Trophoblast cell (in vitro differentiated cells and primary cell): Measurements from ENCODE around the gene MCF2L2.

Experiments
- DNase-seq, 2 donors: peaks; one replicate each; pipeline ENCODE4 v3.0.0-alpha.2; 2016
- H2AFZ ChIP-seq: 2 replicates; pipeline ENCODE4 v1.6.1; 2013; ENCODE audit warnings: low read length, moderate library complexity, mild to moderate bottlenecking; ENCODE audit not compliant: insufficient read depth, poor library complexity
- H2AK5ac ChIP-seq: 2 replicates; pipeline ENCODE4 v1.6.1; 2013; ENCODE audit warnings: mild to moderate bottlenecking, low read length
- H2BK120ac ChIP-seq: 2 replicates; pipeline ENCODE4 v1.6.1; 2013; ENCODE audit warnings: low read length, mild to moderate bottlenecking, moderate library complexity; ENCODE audit not compliant: insufficient read depth, poor library complexity
- H2BK12ac ChIP-seq: 2 replicates; pipeline ENCODE4 v1.6.1; 2013; ENCODE audit warnings: mild to moderate bottlenecking, low read length, moderate library complexity
- H2BK5ac ChIP-seq: 2 replicates; pipeline ENCODE4 v1.6.1; 2013; ENCODE audit warnings: low read length, low read depth, moderate library complexity, mild to moderate bottlenecking; ENCODE audit not compliant: poor library complexity
- H3K14ac ChIP-seq: 2 replicates; pipeline ENCODE4 v1.6.1; 2013; ENCODE audit warnings: mild to moderate bottlenecking, low read length
- H3K18ac ChIP-seq: 2 replicates; pipeline ENCODE4 v1.6.1; 2013; ENCODE audit warnings: mild to moderate bottlenecking, low read length
- H3K23ac ChIP-seq: 2 replicates; pipeline ENCODE4 v1.6.1; 2013; ENCODE audit warnings: low read length
- H3K27ac ChIP-seq: 2 replicates; pipeline ENCODE4 v1.5.1; 2013; ENCODE audit warnings: low read depth, mild to moderate bottlenecking, inconsistent platforms, low read length, moderate library complexity
- H3K27me3 ChIP-seq: 2 replicates; pipeline ENCODE4 v1.6.1; 2013; ENCODE audit warnings: inconsistent platforms, mild to moderate bottlenecking, low read length, moderate library complexity; ENCODE audit not compliant: insufficient read depth
- H3K36me3 ChIP-seq, 2 experiments: 1 replicate in 1 of 2; 2 replicates in 1 of 2; pipeline ENCODE4 v1.6.1; 2013; ENCODE audit warnings: low read length in 2 of 2, mild to moderate bottlenecking in 2 of 2, moderate library complexity in 1 of 2; ENCODE audit not compliant: insufficient read depth in 2 of 2, control insufficient read depth in 1 of 2
- H3K4ac ChIP-seq: 2 replicates; pipeline ENCODE4 v1.6.1; 2013; ENCODE audit warnings: low read depth, mild to moderate bottlenecking, low read length, moderate library complexity
- H3K4me1 ChIP-seq, 2 experiments: 1 replicate in 1 of 2; 2 replicates in 1 of 2; pipeline ENCODE4 v1.6.1; 2013; ENCODE audit warnings: low read length in 2 of 2, mild to moderate bottlenecking in 2 of 2, moderate library complexity in 1 of 2; ENCODE audit not compliant: insufficient read depth in 2 of 2, control insufficient read depth in 1 of 2
- H3K4me2 ChIP-seq: 2 replicates; pipeline ENCODE4 v1.6.1; 2013; ENCODE audit warnings: inconsistent platforms, mild to moderate bottlenecking, low read length, moderate library complexity
- H3K4me3 ChIP-seq: 2 replicates; pipeline ENCODE4 v1.5.1; 2013; ENCODE audit warnings: mild to moderate bottlenecking, low read depth, low read length, inconsistent platforms
- H3K79me1 ChIP-seq: one replicate; pipeline ENCODE4 v1.6.1; 2013; ENCODE audit warnings: low read length
- H3K79me2 ChIP-seq: 2 replicates; pipeline ENCODE4 v1.6.1; 2013; ENCODE audit warnings: low read length, mild to moderate bottlenecking; ENCODE audit not compliant: control insufficient read depth, insufficient read depth, poor library complexity
- H3K9ac ChIP-seq: 2 replicates; pipeline ENCODE4 v1.6.1; 2013; ENCODE audit warnings: mild to moderate bottlenecking, low read length
- H3K9me3 ChIP-seq: 2 replicates; pipeline ENCODE4 v1.6.1; 2013; ENCODE audit warnings: low read depth, mild to moderate bottlenecking, control low read depth, inconsistent platforms, low read length; ENCODE audit not compliant: insufficient read depth
- H4K12ac ChIP-seq: 2 replicates; pipeline ENCODE4 v1.6.1; 2013; ENCODE audit warnings: low read depth, mild to moderate bottlenecking, low read length, moderate library complexity
- H4K8ac ChIP-seq: 2 replicates; pipeline ENCODE4 v1.6.1; 2013; ENCODE audit warnings: low read depth, mild to moderate bottlenecking, low read length, moderate library complexity
- H4K91ac ChIP-seq: one replicate; pipeline ENCODE4 v1.6.1; 2013; ENCODE audit warnings: low read depth, mild to moderate bottlenecking, low read length, moderate library complexity
- WGBS: extraction: QIAGEN DNeasy Blood & Tissue Kit; methylation state at CpG from one replicate; pipeline ENCODE4 v1.1.7; 2013; ENCODE audit warnings: missing lambda C conversion rate; ENCODE audit not compliant: insufficient read length, insufficient coverage; ENCODE audit errors: extremely low coverage; 5-methylcytosine and 5-hydroxymethylcytosine counted together

MCF2L2 gene

DNA sequence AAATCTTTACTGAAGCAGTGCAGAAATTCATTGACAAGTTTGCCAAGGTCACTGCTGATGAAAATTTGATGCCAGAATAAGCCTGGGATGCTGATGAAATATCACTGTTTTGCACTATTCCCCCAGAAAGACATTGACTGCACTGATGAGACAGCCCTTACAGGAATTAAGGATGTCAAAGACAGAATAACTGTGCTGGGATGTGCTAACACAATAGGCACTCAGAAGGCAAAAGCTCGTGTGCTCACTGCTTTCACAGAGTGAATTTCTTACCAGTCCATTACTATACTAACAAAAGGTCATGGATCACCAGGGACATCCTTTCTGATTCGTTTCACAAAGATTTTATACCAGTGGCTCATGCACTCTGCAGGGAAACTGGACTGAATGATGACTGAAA lies 69.4 kb downstream of the MCF2L2 start:
- no peak overlapping the region for H3K4me3 ChIP-seq
- H3K9ac ChIP-seq = no peak overlapping the region
- no peak overlapping the region for H3K23ac ChIP-seq
- H2BK120ac ChIP-seq = no peak overlapping the region
- H3K9me3 ChIP-seq = no peaks in the 10 kb centered on the region
- H4K12ac ChIP-seq = no peak overlapping the region
- no peak overlapping the region for H3K27ac ChIP-seq
- H3K4me1 ChIP-seq = no peaks in the 10 kb centered on the region
- no peaks in the 10 kb centered on the region for H3K79me1 ChIP-seq
- no peak overlapping the region for H3K4ac ChIP-seq
- no peak overlapping the region for H4K8ac ChIP-seq
- no peak overlapping the region for H4K91ac ChIP-seq
- no peaks in the 10 kb centered on the region for H3K36me3 ChIP-seq
- H3K18ac ChIP-seq = no peak overlapping the region
- H2AFZ ChIP-seq = no peak overlapping the region
- H3K79me2 ChIP-seq = no peaks in the 10 kb centered on the region
- no peak overlapping the region for H2BK12ac ChIP-seq
- H3K27me3 ChIP-seq = no peaks in the 10 kb centered on the region
- no peak overlapping the region for H2AK5ac ChIP-seq
- no peak for DNase-seq
- no CpG with 5 or more reads among the region's 2 CpGs for whole genome bisulfite sequencing
- no peak overlapping the region for H2BK5ac ChIP-seq
- no peak overlapping the region for H3K4me2 ChIP-seq
- H3K14ac ChIP-seq = no peak overlapping the region

DNA sequence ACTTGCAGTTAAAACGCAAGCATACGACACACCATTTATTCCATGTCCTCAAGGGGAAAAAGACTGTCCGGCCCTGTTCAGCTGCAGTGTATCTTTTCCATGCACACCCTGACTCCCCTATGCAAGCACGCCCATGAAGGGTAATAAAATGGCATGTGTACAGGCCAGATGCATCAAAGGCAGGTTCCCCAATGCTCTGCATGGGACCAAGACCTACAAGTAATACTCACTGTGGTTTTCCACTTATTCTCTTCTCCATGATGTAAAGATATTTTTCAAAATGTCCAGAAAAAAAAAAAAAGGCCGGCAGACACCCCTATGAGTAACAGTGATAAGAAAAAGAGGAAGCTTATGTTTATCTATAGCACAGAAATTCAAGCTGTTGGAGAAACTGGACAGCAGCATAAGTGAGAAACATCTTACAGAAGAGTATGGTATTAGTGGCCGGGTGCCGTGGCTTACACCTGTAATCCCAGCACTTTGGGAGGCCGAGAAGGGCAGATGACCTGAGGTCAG lies 70.8 kb downstream of the MCF2L2 start:
- Histone ChIP-seq H2BK120ac (no peak overlapping the region), H2AK5ac (no peak overlapping the region), H3K18ac (no peak overlapping the region), H3K36me3 (no peaks in the 10 kb centered on the region), H3K9ac (no peak overlapping the region), H3K79me2 (no peaks in the 10 kb centered on the region), H3K23ac (no peak overlapping the region), H4K8ac (no peak overlapping the region), H3K4ac (no peak overlapping the region), H3K79me1 (no peaks in the 10 kb centered on the region), H3K4me3 (no peak overlapping the region), H3K27ac (no peak overlapping the region), H4K91ac (no peak overlapping the region), H3K4me1 (no peaks in the 10 kb centered on the region), H2BK12ac (no peak overlapping the region), H4K12ac (no peak overlapping the region), H2BK5ac (no peak overlapping the region), H3K4me2 (no peak overlapping the region), H3K9me3 (no peaks in the 10 kb centered on the region), H2AFZ (no peak overlapping the region), H3K14ac (no peak overlapping the region), H3K27me3 (no peaks in the 10 kb centered on the region)
- DNase-seq = no peak
- WGBS = no CpG with 5 or more reads among the region's 8 CpGs

DNA sequence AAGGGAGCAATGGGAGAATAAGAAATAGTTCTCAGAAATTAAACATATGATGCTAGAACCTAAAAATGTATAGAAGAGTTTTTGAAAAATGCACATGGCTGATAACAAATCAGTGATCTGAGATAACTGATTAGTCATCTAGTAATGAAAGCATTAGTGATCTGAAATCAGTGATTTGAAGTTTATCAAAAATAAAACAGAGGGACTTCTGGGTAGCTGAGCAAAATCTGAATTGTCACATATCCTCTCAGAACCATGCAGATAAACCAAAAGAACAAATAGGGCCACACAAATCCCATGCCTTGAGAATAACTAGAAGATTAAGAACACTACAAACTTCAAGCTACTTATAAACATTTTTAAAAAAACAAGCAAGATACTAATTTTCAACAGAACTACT lies 71.5 kb downstream of the MCF2L2 start:
- Histone ChIP-seq H3K23ac (no peak overlapping the region), H3K18ac (no peak overlapping the region), H4K8ac (no peak overlapping the region), H3K9me3 (no peaks in the 10 kb centered on the region), H4K91ac (no peak overlapping the region), H3K4me3 (no peak overlapping the region), H4K12ac (no peak overlapping the region), H3K4ac (no peak overlapping the region), H2BK5ac (no peak overlapping the region), H3K27ac (no peak overlapping the region), H3K36me3 (no peaks in the 10 kb centered on the region), H3K79me1 (no peaks in the 10 kb centered on the region), H3K79me2 (no peaks in the 10 kb centered on the region), H3K14ac (no peak overlapping the region), H3K9ac (no peak overlapping the region), H2AK5ac (no peak overlapping the region), H2BK120ac (no peak overlapping the region), H3K4me2 (no peak overlapping the region), H2BK12ac (no peak overlapping the region), H3K4me1 (no peaks in the 10 kb centered on the region), H3K27me3 (no peaks in the 10 kb centered on the region), H2AFZ (no peak overlapping the region)
- DNase-seq = peak in 1 of 2 donors; percentile 50

DNA sequence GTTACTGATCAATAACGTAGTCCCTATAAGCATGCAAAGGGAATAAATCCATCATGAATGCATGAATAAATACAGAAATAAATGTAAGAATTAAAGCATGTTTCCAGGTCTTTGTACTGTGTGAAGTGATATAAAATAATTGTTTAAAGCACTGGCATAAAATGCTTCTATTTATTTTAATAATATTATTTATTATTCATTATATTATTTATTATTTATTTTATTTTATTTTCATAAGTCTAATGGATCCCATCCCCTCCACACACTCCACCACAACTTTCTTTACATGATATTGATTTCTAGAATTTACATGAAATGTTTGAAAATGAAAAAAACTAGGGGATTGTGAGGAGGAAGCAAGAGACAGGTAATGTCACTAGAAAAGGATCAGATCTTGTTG lies 73.5 kb downstream of the MCF2L2 start:
- WGBS = no CpG with 5 or more reads among the region's 1 CpG
- no peak overlapping the region for H4K12ac ChIP-seq
- no peaks in the 10 kb centered on the region for H3K4me1 ChIP-seq
- no peak overlapping the region for H2AFZ ChIP-seq
- no peak overlapping the region for H2BK12ac ChIP-seq
- H4K91ac ChIP-seq = no peak overlapping the region
- no peaks in the 10 kb centered on the region for H3K79me1 ChIP-seq
- H2BK120ac ChIP-seq = no peak overlapping the region
- no peak overlapping the region for H3K23ac ChIP-seq
- no peak overlapping the region for H2BK5ac ChIP-seq
- H4K8ac ChIP-seq = no peak overlapping the region
- H3K9ac ChIP-seq = no peak overlapping the region
- no peak overlapping the region for H3K18ac ChIP-seq
- H3K27me3 ChIP-seq = no peaks in the 10 kb centered on the region
- H3K4me2 ChIP-seq = no peak overlapping the region
- no peaks in the 10 kb centered on the region for H3K36me3 ChIP-seq
- H3K14ac ChIP-seq = no peak overlapping the region
- no peaks in the 10 kb centered on the region for H3K9me3 ChIP-seq
- no peak overlapping the region for H2AK5ac ChIP-seq
- H3K27ac ChIP-seq = no peak overlapping the region
- no peak overlapping the region for H3K4ac ChIP-seq
- H3K79me2 ChIP-seq = no peaks in the 10 kb centered on the region
- DNase-seq = no peak
- no peak overlapping the region for H3K4me3 ChIP-seq
